HUES48 (cell line): ENCODE results near the gene ZNF432.
A peak's percentile ranks its signal among the peaks of the same experiment; 100 is the strongest.

ENCODE experiments used
- H3K27ac ChIP-seq: one replicate; pipeline ENCODE4 v1.7.0; 2013; ENCODE audit warnings: low read depth, low read length, inconsistent platforms
- H3K27me3 ChIP-seq: 2 replicates; pipeline ENCODE4 v1.6.1; 2013; ENCODE audit warnings: mild to moderate bottlenecking, low read length; ENCODE audit not compliant: control insufficient read depth, insufficient read depth
- H3K36me3 ChIP-seq: 2 replicates; pipeline ENCODE4 v1.6.1; 2013; ENCODE audit warnings: low read length; ENCODE audit not compliant: control insufficient read depth, insufficient read depth
- H3K4me1 ChIP-seq: 2 replicates; pipeline ENCODE4 v1.6.1; 2013; ENCODE audit warnings: mild to moderate bottlenecking, low read length; ENCODE audit not compliant: control insufficient read depth, insufficient read depth
- H3K4me3 ChIP-seq: 2 replicates; pipeline ENCODE4 v1.5.1; 2013; ENCODE audit warnings: mild to moderate bottlenecking, low read depth, low read length
- H3K9ac ChIP-seq: 2 replicates; pipeline ENCODE4 v1.6.1; 2013; ENCODE audit warnings: mild to moderate bottlenecking, low read depth, low read length, moderate library complexity
- H3K9me3 ChIP-seq: 2 replicates; pipeline ENCODE4 v1.6.1; 2013; ENCODE audit warnings: low read length; ENCODE audit not compliant: control insufficient read depth, insufficient read depth

ZNF432 gene

DNA sequence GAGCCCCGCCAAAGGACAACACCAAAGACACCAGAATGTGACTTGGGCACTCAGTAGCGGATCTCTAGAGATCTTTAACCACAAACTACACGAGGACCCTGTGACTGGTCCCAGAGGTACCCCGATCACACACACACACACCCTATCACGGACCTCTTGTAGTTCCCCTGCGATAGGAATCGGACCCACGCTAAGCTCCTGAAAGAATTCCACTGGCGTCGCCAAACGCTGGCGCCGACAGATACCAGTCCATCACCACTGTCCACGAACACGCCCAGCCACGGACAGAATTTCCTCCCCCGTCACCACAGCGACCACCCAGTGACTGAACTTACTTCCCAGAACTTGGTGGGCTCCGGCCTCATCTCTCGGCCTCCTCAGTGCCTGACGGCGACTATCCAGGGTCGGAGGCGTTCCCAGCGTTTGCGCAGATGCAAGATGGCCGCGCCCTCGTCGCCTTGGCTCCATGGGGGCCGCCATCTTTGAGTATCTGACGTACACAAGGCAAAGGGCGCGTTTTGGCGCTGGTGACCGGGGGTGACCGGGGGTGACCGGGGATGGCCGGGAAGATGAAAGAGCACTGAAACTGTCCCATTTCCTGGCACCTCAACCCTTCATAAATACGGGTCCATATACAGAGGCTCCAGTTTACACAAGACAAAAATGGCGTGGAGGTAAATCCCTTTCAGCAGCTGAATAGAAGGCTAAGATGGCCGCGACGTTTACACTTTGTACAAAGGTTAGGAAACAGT, 40.7 kb downstream of the ZNF432 start, which contains the start of gene ZNF615:
TSS of gene ZNF615 (minus strand) at position 406 of the 752 bp plus-strand sequence. CDS start 4,500 bp downstream, outside the sequence.
- H3K9me3 ChIP-seq = peaks cover 5% of the 10 kb centered on the region; the same call in 1 of the 2 replicates

DNA sequence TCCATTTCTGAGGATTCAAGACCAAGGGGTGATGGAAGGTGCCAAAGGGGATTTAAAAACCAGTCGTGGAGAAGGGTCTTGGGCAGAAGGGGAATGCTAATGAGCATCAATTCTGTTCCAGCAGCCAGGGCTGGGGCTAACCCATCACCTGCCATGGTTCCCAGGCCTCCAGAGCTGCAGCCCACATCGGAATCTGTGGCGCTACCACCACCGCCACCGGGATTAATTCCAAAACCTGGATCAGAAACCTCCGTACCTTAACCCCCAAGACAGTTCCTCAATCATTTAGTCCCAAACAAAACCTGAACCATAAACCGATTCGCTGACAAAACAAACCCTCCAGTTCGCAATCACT, 41.2 kb downstream of the ZNF432 start:
- no peaks in the 10 kb centered on the region for H3K27me3 ChIP-seq
- H3K9me3 ChIP-seq = peaks cover 5% of the 10 kb centered on the region; the same call in 1 of the 2 replicates
- peak overlapping the region; percentile 96; the same call in 1 of the 2 replicates for H3K9ac ChIP-seq
- H3K36me3 ChIP-seq = peaks cover 5% of the 10 kb centered on the region
- H3K4me3 ChIP-seq = peak overlapping the region; percentile 99
- H3K4me1 ChIP-seq = no peaks in the 10 kb centered on the region
- H3K27ac ChIP-seq = no peak overlapping the region

More for the DNA sequence above, 40.7 kb downstream of the ZNF432 start, which contains the start of gene ZNF615:
- peaks cover 3% of the 10 kb centered on the region; the same call in 1 of the 2 replicates for H3K36me3 ChIP-seq
- H3K27me3 ChIP-seq = no peaks in the 10 kb centered on the region
- peak within 1 kb of the TSS; percentile 72 for H3K27ac ChIP-seq
- peak within 1 kb of the TSS; percentile 96 for H3K9ac ChIP-seq
- H3K4me3 ChIP-seq = peak within 1 kb of the TSS; percentile 99
- no peaks in the 10 kb centered on the region for H3K4me1 ChIP-seq

DNA sequence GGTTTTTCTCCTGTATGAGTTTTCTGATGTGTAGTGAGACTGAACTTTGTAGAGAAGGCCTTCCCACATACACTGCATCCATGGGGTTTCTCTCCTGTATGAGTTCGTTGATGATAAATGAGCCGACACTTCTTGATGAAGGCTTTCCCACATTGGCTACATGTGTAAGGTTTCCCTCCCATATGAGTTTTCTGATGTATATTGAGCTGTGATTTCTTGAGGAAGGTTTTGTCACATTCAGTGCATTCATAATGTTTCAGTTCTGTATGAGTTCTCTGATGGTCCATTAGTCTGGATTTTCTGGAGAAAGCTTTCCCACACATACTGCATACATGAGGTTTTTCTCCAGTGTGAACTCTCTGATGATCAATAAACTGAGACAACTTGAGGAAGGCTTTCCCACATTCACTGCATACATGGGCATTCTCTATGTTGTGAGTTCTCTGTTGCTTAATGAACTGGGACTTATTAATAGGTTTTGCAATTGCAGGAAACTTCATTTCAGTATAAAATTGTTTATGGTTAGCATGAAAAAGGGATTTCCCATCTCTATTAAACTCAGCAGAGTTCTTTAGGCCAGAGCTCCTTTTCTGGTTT, 54.5 kb downstream of the ZNF432 start:
- H3K27me3 ChIP-seq = no peaks in the 10 kb centered on the region
- H3K27ac ChIP-seq = no peak overlapping the region
- H3K9ac ChIP-seq = no peak overlapping the region
- H3K4me3 ChIP-seq = peak overlapping the region; percentile 40; the same call in 1 of the 2 replicates
- H3K4me1 ChIP-seq = no peaks in the 10 kb centered on the region
- peaks cover 81% of the 10 kb centered on the region for H3K9me3 ChIP-seq
- H3K36me3 ChIP-seq = peaks cover 60% of the 10 kb centered on the region

- Histone ChIP-seq H3K27me3 (no peaks in the 10 kb centered on the region), H3K9me3 (peaks cover 75% of the 10 kb centered on the region), H3K4me3 (peak overlapping the region; percentile 26; the same call in 1 of the 2 replicates), H3K9ac (no peak overlapping the region), H3K27ac (no peak overlapping the region), H3K36me3 (peaks cover 54% of the 10 kb centered on the region), H3K4me1 (no peaks in the 10 kb centered on the region)
These were observed 55.2 kb downstream of the ZNF432 start for GRCh38 chr19:51993422-51993821.

GRCh38 chr19:51986309-51987291, 62.0 kb downstream of the ZNF432 start, which contains the start of gene ZNF350:
Gene ZNF350, minus strand, starts transcription at chr19:51986840. Its CDS starts 12,480 bp downstream, at chr19:51974360.
- peak within 1 kb of the TSS; percentile 63 for H3K27ac ChIP-seq
- no peaks in the 10 kb centered on the region for H3K36me3 ChIP-seq
- H3K4me3 ChIP-seq = peak within 1 kb of the TSS; percentile 76
- H3K9ac ChIP-seq = peak within 1 kb of the TSS; percentile 66
- no peaks in the 10 kb centered on the region for H3K27me3 ChIP-seq
- H3K9me3 ChIP-seq = peaks cover 31% of the 10 kb centered on the region
- H3K4me1 ChIP-seq = 0 out of 2 replicates have a peak, but pooled peaks cover 4% of the 10 kb centered on the region

DNA sequence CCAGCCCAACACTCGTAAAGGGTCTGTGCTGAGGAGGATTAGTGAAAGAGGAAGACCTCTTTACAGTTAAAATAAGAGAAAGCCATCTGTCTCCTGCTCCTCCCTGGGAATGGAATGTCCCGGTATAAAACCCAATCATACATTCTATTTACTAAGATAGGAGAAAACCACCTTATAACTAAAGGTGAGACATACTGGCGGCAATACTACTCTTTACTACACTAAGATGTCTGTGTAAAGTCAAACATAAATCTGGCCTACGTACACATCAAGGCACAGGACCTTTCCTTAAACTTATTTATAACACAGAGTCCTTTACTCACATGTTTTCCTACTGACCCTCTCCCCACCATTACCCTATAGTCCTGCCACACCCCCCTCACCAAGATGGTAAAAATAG, 65.3 kb downstream of the ZNF432 start:
- Histone ChIP-seq H3K9me3 (peaks cover 45% of the 10 kb centered on the region), H3K27me3 (no peaks in the 10 kb centered on the region), H3K4me1 (0 out of 2 replicates have a peak, but pooled peaks cover 4% of the 10 kb centered on the region), H3K4me3 (no peak overlapping the region), H3K36me3 (no peaks in the 10 kb centered on the region; the same call in 1 of the 2 replicates), H3K9ac (no peak overlapping the region), H3K27ac (no peak overlapping the region)
